Stimulated activated CD4-positive, alpha-beta T cell treated with anti-CD3 and anti-CD28 coated beads, TNF-alpha, amount 100 ng/mL, for 24 hours (primary cell): ENCODE measurements around the gene FAM25A.
"Not testable (repeated sequence)": the region's sequence is repeated elsewhere in the genome, so short reads cannot be mapped to it uniquely, and the experiment has no call there.

Experiments
- DNase-seq, 3 experiments: peaks; one replicate each; pipeline ENCODE4 v3.0.0-alpha.2; 2020; ENCODE audit warnings: low read depth in 3 of 3

FAM25A gene

GRCh38 chr10:87009134-87009696 is 10.9 kb upstream of the FAM25A start:
- DNase-seq = not testable (repeated sequence)

GRCh38 chr10:87013528-87013927 is 6.6 kb upstream of the FAM25A start:
- DNase-seq = not testable (repeated sequence)

- DNase-seq = not testable (repeated sequence)
These were observed 4.9 kb upstream of the FAM25A start for GRCh38 chr10:87014986-87015716.

- DNase-seq = not testable (repeated sequence)
These were observed 2.0 kb upstream of the FAM25A start for GRCh38 chr10:87018127-87018526.

GRCh38 chr10:87019066-87019465 is 1.0 kb upstream of the FAM25A start:
- DNase-seq = not testable (repeated sequence)

- DNase-seq = not testable (repeated sequence)
These were observed 590 bp upstream of the FAM25A start for GRCh38 chr10:87019504-87019903.

GRCh38 chr10:87025285-87025958 is 5.3 kb downstream of the FAM25A start:
- DNase-seq = peak in 2 of 3 experiments; percentile 7 to 14

GRCh38 chr10:87026747-87027508 is 6.8 kb downstream of the FAM25A start:
- DNase-seq = not testable (repeated sequence)

GRCh38 chr10:87030419-87030818 is 10.3 kb downstream of the FAM25A start:
- not testable (repeated sequence) for DNase-seq

- no peak for DNase-seq
These were observed 11.0 kb downstream of the FAM25A start for GRCh38 chr10:87030912-87031635.

- DNase-seq = no peak
These were observed 16.5 kb downstream of the FAM25A start for GRCh38 chr10:87036623-87037022.

GRCh38 chr10:87038286-87038717 is 18.2 kb downstream of the FAM25A start:
- no peak for DNase-seq

- no peak for DNase-seq
These were observed 18.7 kb downstream of the FAM25A start for GRCh38 chr10:87038786-87039185.

- not testable (repeated sequence) for DNase-seq
These were observed 23.5 kb downstream of the FAM25A start for GRCh38 chr10:87043579-87043978.

- no peak for DNase-seq
These were observed 25.4 kb downstream of the FAM25A start for GRCh38 chr10:87045434-87045938.

GRCh38 chr10:87053111-87053510 is 33.0 kb downstream of the FAM25A start:
- DNase-seq = no peak

- no peak for DNase-seq
These were observed 33.6 kb downstream of the FAM25A start for GRCh38 chr10:87053577-87054181.

- no peak for DNase-seq
These were observed 34.5 kb downstream of the FAM25A start for GRCh38 chr10:87054373-87055295.

- DNase-seq = no peak
These were observed 38.1 kb downstream of the FAM25A start for GRCh38 chr10:87058171-87058570.

- DNase-seq = no peak
These were observed 39.3 kb downstream of the FAM25A start for GRCh38 chr10:87059401-87059800.
